ENCODE data around the gene ARHGEF25. TPM values are rescaled to one million over a fixed set of nuclear protein-coding genes. Genes with fewer than 3 reads are reported as not detected.
"Not testable (repeated sequence)": the region's sequence is repeated elsewhere in the genome, so short reads cannot be mapped to it uniquely, and the experiment has no call there.

Gene ARHGEF25
- total RNA-seq, 1 experiment from 2014 or later: 11.7 TPM

- DNase-seq (ENCODE audit: low spot score): no peak
Measured at GRCh38 chr12:57585156-57585555, 26.1 kb upstream of the ARHGEF25 start.

- DNase-seq (ENCODE audit: low spot score): no peak
Measured at GRCh38 chr12:57586128-57586527, 25.1 kb upstream of the ARHGEF25 start.

GRCh38 chr12:57586832-57587429, 24.3 kb upstream of the ARHGEF25 start:
- DNase-seq (ENCODE audit: low spot score): no peak

GRCh38 chr12:57588951-57589610, 22.2 kb upstream of the ARHGEF25 start:
- not testable (repeated sequence) for DNase-seq (ENCODE audit: low spot score)

- no peak for DNase-seq (ENCODE audit: low spot score)
Measured at GRCh38 chr12:57590479-57590863, 20.8 kb upstream of the ARHGEF25 start.

- DNase-seq (ENCODE audit: low spot score): peak; percentile 52
Measured at GRCh38 chr12:57590864-57591781, 20.1 kb upstream of the ARHGEF25 start, which contains the start of gene PIP4K2C. Gene PIP4K2C (plus strand): TSS chr12:57591192. CDS start chr12:57591290, 98 bp downstream.

GRCh38 chr12:57591782-57592325, 19.4 kb upstream of the ARHGEF25 start:
- DNase-seq (ENCODE audit: low spot score): no peak

- DNase-seq (ENCODE audit: low spot score): no peak
Measured at GRCh38 chr12:57592551-57593165, 18.6 kb upstream of the ARHGEF25 start.

GRCh38 chr12:57593187-57593586, 18.0 kb upstream of the ARHGEF25 start:
- DNase-seq (ENCODE audit: low spot score): no peak

GRCh38 chr12:57600395-57600794, 10.8 kb upstream of the ARHGEF25 start:
- DNase-seq (ENCODE audit: low spot score): no peak

GRCh38 chr12:57602544-57602943, 8.7 kb upstream of the ARHGEF25 start:
- DNase-seq (ENCODE audit: low spot score): no peak

- no peak for DNase-seq (ENCODE audit: low spot score)
Measured at GRCh38 chr12:57603324-57603723, 7.9 kb upstream of the ARHGEF25 start.

GRCh38 chr12:57603815-57604453, 7.3 kb upstream of the ARHGEF25 start:
- peak; percentile 48 for DNase-seq (ENCODE audit: low spot score)

GRCh38 chr12:57604454-57604991, 6.7 kb upstream of the ARHGEF25 start, which contains the start of gene DTX3:
Gene DTX3 (plus strand): TSS chr12:57604824. CDS start chr12:57606518, 1,694 bp downstream.
- no peak for DNase-seq (ENCODE audit: low spot score)

GRCh38 chr12:57604992-57605810, 6.0 kb upstream of the ARHGEF25 start:
- DNase-seq (ENCODE audit: low spot score): no peak

- no peak for DNase-seq (ENCODE audit: low spot score)
Measured at GRCh38 chr12:57605811-57606311, 5.4 kb upstream of the ARHGEF25 start.

GRCh38 chr12:57606399-57606798, 4.8 kb upstream of the ARHGEF25 start:
- DNase-seq (ENCODE audit: low spot score): no peak

GRCh38 chr12:57606821-57607220, 4.4 kb upstream of the ARHGEF25 start:
- no peak for DNase-seq (ENCODE audit: low spot score)

- no peak for DNase-seq (ENCODE audit: low spot score)
Measured at GRCh38 chr12:57607958-57608663, 3.1 kb upstream of the ARHGEF25 start.

Measured in H4 (cell line).